HG03196 (cell line): ENCODE measurements around the gene PLK5.
"Not testable (repeated sequence)": the region's sequence is repeated elsewhere in the genome, so short reads cannot be mapped to it uniquely, and the experiment has no call there.

Experiments
- ATAC-seq: cut with Tn5 transposase; IDR thresholded peaks from one replicate; pipeline ENCODE4 v1.9.1; 2021; ENCODE audit not compliant: unreplicated experiment

The PLK5 gene

DNA sequence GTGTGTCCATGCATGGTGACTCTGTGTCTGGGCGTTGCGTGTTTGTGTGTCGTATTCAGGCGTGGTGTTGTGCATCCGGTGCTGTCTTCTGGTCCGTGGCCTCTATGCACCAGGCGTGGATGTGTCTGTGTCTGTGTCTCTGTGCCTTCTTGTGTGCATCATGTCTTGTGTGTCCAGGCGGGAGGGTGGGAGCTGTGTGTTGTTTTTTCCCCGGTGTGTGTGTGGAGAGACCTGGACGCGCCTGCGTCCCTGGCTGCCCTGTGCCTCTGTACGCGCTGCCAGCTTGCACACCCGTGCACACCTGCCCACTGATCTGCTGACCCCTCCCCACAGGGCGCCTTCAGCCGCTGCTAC, 1.1 kb downstream of the PLK5 start:
- ATAC-seq, result no peak

DNA sequence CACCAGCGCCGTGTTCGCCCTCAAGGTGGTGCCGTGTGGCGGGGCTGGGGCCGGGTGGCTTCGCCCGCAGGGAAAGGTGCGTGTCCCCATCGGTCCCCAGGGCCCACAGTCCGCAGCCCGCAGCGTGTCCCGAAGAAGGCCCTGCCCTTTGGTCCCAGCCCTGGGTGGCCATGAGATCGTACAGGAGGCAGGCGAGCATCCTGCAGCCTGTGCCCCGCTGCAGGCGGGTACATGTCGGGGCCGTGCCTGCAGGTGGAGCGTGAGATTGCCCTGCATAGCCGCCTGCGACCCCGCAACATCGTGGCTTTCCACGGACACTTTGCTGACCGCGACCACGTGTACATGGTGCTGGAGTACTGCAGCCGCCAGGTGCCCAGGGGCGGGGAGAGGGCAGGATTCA, 1.5 kb downstream of the PLK5 start:
- ATAC-seq, result no peak

DNA sequence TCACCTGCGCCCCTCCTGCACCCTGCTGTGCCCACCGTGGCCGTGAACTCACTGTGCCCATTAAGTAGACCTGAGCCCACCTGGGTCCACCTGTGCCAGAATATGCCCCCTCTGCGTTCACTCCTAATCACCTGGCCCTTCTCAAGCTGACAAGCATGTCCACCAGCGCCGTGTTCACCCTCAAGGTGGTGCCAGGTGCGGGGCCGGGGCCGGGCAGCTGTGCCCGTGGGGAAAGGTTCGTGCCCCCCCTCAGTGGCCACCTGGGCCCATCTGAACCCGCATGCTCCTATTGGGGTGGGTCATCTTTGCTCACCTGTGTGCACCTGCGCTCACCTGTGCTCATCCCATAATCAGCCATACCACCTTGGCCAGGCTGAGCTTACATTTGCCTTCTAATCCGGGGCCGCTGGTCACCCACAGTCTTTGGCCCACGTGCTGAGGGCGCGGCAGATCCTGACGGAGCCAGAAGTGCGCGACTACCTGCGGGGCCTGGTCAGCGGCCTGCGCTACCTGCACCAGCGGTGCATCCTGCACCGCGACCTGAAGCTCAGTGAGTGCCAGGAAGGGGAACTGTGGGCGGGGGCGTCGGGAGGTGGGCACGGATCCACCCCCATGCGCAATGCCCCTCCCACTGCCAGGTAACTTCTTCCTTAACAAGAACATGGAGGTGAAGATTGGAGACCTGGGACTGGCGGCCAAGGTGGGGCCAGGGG, 2.3 kb downstream of the PLK5 start:
- no peak for ATAC-seq

DNA sequence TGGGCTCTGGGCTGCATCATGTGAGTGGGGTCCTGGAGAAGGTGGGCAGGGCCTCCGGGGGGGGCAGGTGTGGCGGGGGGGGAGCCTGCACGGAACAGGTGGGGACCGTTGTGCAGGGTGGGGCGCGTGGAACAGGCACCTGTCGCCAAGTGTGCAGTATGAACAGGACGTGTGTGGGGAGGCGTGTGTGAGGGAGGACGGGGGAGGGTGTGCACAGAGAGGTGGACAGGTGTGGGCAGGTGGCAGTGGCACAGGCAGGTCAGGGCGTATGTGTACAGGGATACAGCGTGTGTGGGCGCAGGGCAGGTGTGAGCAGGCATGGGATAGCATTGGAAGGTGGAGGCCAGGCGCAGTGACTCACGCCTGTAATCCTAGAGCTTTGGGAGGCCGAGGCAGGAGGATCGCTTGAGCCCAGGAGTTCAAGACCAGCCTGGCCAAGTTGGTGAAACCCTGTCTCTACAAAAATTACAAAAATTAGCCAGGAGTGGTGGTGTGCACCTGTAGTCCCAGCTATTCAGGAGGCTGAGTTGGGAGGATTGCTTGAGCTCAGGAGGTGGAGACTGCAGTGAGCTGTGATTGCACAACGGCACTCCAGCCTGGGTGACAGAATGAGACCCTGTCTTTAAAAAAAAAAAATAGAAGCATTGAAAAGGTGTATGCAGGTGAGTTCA, 3.2 kb downstream of the PLK5 start:
- ATAC-seq, result no peak

DNA sequence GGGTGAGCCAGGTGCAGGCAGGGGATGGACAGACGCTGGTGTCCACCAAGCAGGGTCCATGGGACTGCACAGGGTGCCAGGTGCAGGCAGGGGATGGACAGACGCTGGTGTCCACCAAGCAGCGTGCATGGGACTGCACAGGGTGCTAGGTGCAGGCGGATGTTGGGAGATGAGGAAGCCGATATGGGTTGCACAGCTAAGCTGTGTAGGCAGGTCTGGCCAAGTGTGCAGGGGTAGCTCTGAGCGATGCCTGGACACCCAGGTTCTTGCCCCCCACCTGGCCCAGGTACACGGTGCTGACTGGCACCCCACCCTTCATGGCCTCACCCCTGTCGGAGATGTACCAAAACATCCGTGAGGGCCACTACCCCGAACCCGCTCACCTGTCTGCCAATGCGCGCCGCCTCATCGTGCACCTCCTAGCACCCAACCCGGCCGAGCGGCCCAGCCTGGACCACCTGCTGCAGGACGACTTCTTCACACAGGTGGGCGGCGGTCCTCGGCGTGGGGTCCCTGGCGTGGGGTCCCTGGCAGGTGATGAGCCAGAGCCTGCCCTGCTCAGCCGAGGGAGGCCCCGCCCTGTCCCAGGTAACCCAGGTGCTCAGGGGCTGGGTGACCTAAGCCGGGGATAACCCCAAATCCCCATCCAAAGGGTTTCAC, 3.9 kb downstream of the PLK5 start:
- ATAC-seq, result no peak

DNA sequence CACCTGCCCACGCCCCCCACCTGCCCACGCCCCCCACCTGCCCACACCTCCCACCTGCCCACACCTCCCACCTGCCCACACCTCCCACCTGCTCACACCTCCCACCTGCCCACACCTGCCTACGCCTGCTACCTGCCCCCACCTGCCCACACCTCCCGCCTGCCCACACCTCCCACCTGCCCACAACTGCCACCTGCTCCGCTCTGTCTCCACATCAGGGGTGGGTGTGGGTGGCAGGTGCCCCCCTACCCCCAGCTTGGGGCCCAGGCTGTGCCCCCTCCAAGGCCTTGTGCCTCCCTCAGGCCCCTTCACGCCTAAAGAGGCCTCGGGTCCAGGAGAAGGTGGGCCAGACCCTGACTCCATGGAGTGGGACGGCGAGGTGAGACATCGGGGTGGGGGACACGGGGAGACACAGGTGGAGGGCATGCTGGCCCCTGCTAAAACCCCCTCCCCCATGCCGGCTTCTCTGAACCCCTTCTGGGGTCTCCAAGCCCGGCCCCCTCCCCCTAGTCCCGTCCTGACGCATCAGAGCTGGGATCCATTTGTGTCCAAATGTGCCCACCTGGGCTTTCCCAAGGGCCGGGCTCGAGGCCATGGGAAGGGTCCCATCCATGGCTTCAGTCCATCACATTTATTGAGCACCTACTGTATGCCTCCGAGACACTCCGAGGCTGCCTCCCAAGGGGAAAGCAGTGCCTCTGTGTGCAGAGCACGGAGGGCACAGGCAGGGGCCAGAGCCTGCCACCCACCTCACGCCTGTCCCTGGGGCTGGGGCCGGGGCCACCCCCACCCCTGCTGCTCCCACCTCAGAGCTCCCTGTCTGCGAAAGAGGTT, 4.9 kb downstream of the PLK5 start:
- no peak for ATAC-seq

DNA sequence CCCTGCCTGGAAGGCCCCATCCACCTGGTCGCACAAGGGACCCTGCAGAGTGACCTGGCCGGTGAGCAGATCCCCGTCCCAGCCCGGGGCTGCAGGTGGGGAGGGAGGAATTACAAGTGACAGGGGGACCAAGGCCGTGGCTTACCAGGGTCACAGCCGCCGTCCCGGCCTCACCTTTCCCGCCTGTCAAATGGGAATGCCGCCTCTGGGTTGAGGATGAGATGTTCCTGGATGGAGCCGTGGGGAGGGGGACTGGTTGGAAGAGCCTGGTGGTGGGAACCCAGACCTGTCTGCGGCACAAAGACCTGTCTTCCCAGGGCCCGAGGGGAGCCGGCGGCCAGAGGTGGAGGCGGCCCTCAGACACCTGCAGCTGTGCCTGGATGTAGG, 5.5 kb downstream of the PLK5 start:
- no peak for ATAC-seq

DNA sequence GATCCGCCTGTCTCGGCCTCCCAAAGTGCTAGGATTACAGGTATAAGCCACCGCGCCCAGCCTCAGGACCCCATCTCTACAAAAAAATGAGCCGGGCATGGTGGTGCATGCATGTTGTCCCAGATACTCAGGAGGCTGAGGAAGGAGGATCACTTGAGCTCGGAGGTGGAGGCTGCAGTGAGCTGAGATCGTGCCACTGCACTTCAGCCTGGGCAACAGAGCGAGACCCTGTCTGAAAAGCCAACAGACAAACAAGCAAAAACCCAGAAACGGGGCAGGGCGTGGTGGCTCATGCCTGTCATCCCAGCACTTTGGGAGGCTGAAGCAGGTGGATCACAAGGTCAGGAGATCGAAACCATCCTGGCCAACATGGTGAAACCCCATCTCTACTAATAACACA, 7.0 kb downstream of the PLK5 start:
- ATAC-seq, result not testable (repeated sequence)

DNA sequence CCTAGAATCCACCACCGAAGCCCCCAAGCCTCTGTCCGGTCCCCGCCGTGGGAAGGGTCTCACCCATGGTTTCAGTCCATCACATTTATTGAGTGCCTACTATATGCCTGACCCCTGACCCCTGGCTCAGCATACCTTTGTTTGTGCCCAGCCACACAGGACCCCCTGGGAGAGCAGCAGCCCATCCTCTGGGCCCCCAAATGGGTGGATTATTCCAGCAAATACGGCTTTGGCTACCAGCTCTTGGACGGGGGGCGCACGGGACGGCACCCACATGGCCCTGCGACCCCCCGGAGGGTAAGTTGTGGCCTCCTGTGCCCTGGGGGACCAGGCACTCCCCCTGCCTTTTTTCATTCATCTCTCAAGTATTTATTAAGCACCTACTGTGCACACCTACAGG, 7.7 kb downstream of the PLK5 start:
- no peak for ATAC-seq

DNA sequence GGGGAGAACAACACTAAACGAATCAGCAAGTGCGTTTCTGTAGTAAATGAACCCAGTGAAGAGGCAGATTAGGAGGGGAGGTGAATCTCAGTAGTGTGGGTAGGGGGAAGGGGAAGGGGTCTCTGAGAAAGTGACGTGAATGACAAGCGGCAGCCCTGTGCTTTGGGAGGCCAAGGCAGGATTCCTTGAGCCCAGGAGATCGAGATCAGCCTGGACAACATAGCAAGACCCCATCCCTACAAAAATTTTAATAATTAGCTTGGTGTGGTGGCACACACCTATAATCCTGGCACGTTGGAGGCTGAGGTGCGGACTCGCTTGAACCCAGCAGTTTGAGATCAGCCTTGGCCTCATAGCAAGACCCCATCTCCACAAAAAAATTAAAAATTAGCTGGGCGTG, 8.1 kb downstream of the PLK5 start:
- no peak for ATAC-seq

DNA sequence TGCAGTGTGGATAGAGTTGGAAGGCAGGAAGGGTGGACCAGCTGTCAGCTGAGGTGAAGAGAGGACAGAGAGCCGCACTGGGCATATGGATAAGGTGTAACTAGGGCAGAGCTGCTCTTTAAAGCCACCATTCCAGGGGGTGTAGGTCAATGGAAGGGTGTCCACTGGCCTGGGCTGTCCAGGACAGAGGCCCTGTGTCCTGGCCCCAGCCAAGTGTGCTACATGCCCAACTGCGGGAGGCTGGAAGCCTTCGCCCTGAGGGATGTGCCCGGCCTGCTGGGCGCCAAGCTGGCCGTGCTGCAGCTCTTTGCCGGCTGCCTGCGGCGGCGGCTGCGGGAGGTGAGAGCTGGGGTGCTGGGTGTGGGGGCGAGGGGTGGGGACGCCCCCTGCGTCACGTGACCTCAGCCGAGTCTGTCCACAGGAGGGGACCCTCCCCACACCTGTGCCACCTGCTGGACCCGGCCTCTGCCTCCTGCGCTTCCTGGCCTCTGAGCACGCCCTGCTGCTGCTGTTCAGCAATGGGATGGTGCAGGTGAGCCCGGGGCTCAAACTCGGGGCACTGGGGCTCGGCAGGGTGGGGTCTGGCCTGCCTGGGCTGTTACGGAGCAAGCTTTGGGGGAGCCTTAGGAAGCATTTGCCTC, 9.8 kb downstream of the PLK5 start:
- no peak for ATAC-seq

DNA sequence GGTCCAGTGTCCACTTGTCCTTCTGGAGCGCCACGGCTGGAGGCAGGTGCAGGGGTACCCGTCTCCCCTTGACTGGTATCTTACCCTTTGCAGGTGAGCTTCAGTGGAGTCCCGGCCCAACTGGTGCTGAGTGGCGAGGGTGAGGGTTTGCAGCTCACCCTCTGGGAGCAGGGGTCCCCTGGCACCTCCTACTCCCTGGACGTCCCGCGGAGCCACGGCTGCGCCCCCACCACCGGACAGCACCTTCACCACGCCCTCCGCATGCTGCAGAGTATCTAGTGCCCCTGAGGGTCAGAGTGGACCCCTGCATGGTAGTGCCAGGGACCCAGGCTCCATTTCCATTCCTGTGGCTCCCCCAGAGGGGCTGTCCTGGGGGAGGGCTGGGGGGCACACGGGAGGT, 11.1 kb downstream of the PLK5 start:
- no peak for ATAC-seq

DNA sequence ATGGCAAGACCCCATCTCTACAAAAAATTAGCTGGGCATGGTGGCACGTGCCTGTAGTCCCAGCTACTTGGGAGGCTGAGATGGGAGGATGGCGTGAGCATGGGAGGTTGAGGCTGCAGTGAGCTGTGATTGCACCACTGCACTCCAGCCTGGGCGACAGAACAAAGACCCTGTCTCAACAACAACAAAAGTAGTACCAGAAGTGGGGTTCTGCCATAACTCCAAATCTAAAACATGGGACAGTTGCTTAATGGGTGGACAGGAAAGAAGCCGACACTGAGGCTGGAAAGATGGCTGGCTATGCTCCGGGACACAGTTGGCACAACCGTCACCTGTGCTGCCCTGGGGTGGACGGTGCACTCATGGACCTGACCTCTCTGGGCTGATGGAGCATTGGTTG, 11.8 kb downstream of the PLK5 start:
- ATAC-seq, result not testable (repeated sequence)

DNA sequence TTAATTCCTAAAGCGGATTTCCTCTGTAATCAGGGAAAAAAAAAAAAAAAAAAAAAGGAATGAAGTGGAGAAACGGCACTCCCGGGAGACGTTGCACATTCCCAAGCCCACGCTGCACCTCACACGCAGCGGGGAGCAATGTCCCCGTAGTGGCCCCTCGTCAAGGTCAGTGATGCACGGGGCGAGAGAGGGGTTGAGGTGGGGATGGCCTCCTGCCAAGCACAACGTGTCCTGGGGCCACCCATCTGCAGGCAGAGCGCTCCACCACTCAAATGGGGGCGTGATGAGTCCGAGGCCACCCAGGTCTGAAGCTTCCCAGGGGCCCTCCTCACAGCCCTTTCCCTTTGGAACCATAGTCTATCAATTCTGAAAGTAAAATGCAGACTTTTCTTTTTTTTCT, 15.1 kb downstream of the PLK5 start:
- no peak for ATAC-seq

DNA sequence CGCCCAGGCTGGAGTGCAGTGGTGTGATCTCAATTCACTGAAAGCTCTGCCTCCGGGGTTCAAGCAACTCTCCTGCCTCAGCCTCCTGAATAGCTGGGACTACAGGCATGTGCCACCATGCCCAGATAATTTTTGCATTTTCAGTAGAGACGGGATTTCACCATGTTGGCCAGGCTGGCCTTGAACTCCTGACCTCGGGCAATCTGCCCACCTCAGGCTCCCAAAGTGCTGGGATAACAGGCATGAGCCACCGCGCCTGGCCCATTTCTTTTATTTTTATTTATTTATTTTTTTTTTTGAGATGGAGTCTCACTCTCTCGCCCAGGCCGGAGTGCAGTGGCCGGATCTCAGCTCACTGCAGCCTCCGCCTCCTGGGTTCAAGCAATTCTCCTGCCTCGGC, 15.9 kb downstream of the PLK5 start:
- not testable (repeated sequence) for ATAC-seq

DNA sequence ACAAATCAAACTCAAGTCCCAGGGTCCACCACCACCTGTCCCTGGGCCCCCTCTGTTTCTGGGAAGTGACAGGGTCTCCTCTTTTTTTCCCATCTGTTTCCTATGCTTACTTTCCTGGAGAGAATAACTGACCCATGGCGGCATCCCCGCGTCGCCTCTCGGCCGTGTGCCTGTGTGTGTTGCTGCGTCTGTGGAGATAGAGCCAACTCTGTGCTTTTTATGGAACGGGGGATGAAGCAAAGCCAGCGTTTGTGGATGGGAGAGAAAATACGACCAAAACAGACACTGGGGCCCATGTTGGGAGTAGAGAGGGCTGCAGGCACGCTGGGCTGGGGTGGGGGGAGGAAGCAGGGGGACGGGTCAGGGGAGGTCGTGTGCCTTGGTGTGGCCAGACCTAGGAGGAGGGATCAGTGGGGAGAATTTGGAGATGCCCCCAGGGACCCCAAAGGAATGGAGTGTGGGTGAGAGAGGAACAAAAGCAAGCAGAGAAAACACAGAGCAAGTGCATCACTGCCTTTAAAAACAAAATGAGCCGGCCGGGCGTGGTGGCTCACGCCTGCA, 16.6 kb downstream of the PLK5 start:
- ATAC-seq, result no peak

DNA sequence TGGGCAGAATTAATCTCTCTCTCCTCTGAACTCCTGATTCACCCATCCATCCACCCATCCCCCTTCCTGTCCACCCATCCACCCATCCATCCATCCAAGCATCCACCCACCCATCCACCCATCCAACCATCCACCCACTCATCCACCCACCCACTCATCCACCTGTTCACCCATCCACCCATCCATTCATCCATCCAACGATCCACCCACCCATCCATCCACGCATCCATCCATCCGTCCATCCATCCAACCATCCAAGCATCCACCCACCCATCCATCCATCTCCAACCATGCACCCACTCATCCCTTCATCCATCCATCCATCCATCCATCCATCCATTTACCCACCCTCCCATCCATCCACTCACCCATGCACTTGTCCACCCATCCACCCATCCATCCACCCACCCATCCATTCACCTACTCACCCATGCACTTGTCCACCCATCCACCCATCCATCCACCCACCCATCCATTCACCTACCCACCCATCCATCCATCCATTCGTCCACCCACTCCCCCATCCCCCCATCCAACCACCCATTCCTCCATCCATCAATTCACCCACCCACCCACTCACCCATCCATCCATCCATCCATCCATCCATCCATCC, 25.6 kb downstream of the PLK5 start:
- no peak for ATAC-seq

DNA sequence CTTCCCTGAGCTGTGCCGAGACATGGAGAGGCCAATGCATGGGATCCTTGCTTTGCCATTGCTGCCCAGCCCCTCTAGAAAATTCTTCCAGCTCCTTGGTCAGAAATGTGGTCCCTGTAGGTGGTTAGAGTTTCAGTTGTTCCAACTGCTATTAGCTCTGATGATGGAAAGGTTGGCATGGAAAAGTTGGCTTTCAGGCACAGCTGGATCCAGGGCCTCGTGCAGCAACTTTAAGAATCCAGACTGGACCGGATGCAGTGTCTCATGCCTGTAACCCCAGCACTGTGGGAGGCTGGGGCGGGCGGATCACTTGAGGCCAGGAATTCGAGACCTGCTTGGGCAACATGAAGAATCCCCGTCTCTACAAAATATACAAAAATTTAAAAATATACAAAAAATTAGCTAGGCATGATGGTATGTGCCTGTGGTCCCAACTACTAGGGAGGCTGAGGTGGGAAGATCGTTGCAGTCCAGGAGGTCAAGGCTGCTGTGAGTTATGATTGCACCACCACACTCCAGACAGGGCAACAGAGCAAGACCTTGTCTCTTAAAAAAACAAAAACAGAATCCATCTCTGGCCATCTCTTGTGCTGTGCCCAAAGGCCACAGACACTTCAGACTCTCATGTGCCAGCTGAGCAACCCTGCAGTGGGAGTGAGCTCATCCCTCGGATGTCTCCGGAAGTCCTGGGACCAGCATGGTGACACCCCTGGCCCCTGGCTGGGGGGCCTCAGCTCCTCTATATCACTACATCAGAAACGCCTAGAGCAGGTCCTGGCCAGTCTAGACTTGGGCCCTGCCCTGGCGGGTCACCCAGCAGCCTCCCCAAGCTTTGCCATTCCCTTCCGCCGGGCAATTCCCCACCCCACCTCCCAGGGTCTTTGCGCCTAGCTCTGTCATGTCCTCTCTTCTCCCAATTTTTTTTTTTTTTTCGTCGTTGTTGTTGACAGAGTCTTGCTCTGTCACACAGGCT, 27.5 kb downstream of the PLK5 start:
- no peak for ATAC-seq

DNA sequence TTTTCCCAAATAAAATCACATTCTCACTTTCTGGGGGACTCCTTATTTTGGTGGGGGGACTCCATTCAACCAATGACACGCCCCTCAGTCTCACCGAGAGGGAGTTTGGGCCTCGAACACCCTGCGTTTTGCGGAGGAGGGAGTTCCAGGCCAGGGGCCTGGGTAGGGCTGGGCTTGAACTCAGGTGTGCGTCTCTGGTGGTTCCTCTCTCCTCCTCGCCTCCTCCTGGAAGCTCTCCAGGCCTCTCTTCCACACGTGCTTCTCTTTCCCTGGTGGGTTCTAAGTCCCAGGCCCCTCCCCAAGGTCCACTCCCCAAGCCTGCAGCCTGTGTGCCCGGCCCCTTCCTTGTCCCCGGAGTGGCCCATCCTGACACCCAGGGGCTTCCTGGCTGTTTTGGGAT, 29.5 kb downstream of the PLK5 start:
- ATAC-seq, result no peak
